Astrocyte (in vitro differentiated cells and primary cell): ENCODE data around the gene FBXL19. TPM values are rescaled to one million over a fixed set of nuclear protein-coding genes. Genes with fewer than 3 reads are reported as not detected.

Source experiments
- DNase-seq: peaks from one replicate; pipeline ENCODE4 v3.0.0-alpha.2; 2010; ENCODE audit warnings: low read depth
- FAIRE-seq: peaks from 2 replicates; lab custom pipeline; 2011; peaks lifted over from hg19 to GRCh38; lab: Jason Lieb, UNC
- H2AFZ ChIP-seq: 2 replicates; pipeline ENCODE4 v1.6.0; 2012; ENCODE audit warnings: low read depth, low read length, inconsistent platforms
- H3K27ac ChIP-seq: 2 replicates; pipeline ENCODE4 v1.5.1; 2011; ENCODE audit warnings: low read depth, low read length, inconsistent platforms
- H3K27me3 ChIP-seq: 2 replicates; pipeline ENCODE4 v1.6.0; 2011; ENCODE audit warnings: low read length, inconsistent platforms; ENCODE audit not compliant: insufficient read depth
- H3K36me3 ChIP-seq: 2 replicates; pipeline ENCODE4 v1.5.1; 2011; ENCODE audit warnings: low read length, inconsistent platforms; ENCODE audit not compliant: insufficient read depth
- H3K4me1 ChIP-seq: 2 replicates; pipeline ENCODE4 v1.5.1; 2011; ENCODE audit warnings: low read length, inconsistent platforms; ENCODE audit not compliant: insufficient read depth
- H3K4me2 ChIP-seq: 2 replicates; pipeline ENCODE4 v1.6.0; 2012; ENCODE audit warnings: low read length, inconsistent platforms
- H3K4me3 ChIP-seq: 2 replicates; pipeline ENCODE4 v1.5.1; 2011; ENCODE audit warnings: low read depth, mild to moderate bottlenecking, low read length, inconsistent platforms; ENCODE audit not compliant: insufficient read depth
- H3K79me2 ChIP-seq: 2 replicates; pipeline ENCODE4 v1.6.0; 2012; ENCODE audit warnings: mild to moderate bottlenecking, low read length, inconsistent platforms; ENCODE audit not compliant: insufficient read depth
- H3K9ac ChIP-seq: 2 replicates; pipeline ENCODE4 v1.6.0; 2012; ENCODE audit warnings: mild to moderate bottlenecking, low read length, inconsistent platforms
- H3K9me3 ChIP-seq: 2 replicates; pipeline ENCODE4 v1.5.1; 2012; ENCODE audit warnings: low read depth, mild to moderate bottlenecking, low read length, inconsistent platforms; ENCODE audit not compliant: insufficient read depth
- H4K20me1 ChIP-seq: 2 replicates; pipeline ENCODE4 v1.6.0; 2012; ENCODE audit warnings: low read length, inconsistent platforms; ENCODE audit not compliant: insufficient read depth
- H3K27ac Mint-ChIP-seq: one replicate; pipeline ENCODE4 v1.8.0; 2021; ENCODE audit warnings: mild to moderate bottlenecking, mixed read lengths; ENCODE audit not compliant: unreplicated experiment
- H3K27me3 Mint-ChIP-seq: one replicate; pipeline ENCODE4 v1.8.0; 2021; ENCODE audit warnings: low read depth, mixed read lengths; ENCODE audit not compliant: unreplicated experiment
- H3K36me3 Mint-ChIP-seq: one replicate; pipeline ENCODE4 v1.8.0; 2021; ENCODE audit warnings: low read depth, mixed read lengths; ENCODE audit not compliant: unreplicated experiment
- H3K4me1 Mint-ChIP-seq: one replicate; pipeline ENCODE4 v1.8.0; 2021; ENCODE audit warnings: low read depth, mixed read lengths; ENCODE audit not compliant: unreplicated experiment
- H3K4me3 Mint-ChIP-seq: one replicate; pipeline ENCODE4 v1.8.0; 2021; ENCODE audit warnings: mild to moderate bottlenecking, moderate library complexity, mixed read lengths; ENCODE audit not compliant: unreplicated experiment
- H3K9me3 Mint-ChIP-seq: one replicate; pipeline ENCODE4 v1.8.0; 2021; ENCODE audit warnings: mild to moderate bottlenecking, mixed read lengths; ENCODE audit not compliant: unreplicated experiment
- CTCF ChIP-seq: IDR thresholded peaks from 2 replicates; pipeline ENCODE4 v1.5.1; 2011; ENCODE audit warnings: low read depth, mild to moderate bottlenecking, inconsistent platforms, low read length, moderate library complexity; ENCODE audit not compliant: insufficient read depth
- EZH2 ChIP-seq: IDR thresholded peaks from 2 replicates; pipeline ENCODE4 v1.6.1; 2012; ENCODE audit warnings: mild to moderate bottlenecking, low read length, inconsistent platforms; ENCODE audit not compliant: insufficient read depth
- total RNA-seq: library from RNA; stranded (reverse); gene quantifications from 2 replicates; pipeline ENCODE4 v1.2.1, GENCODE V29; 2021

FBXL19 gene
- total RNA-seq, 1 donor from 2014 or later: 42.5 TPM

GRCh38 chr16:30961384-30961783, 38.0 kb downstream of the FBXL19 start:
- H3K9ac ChIP-seq: no peak overlapping the region
- H2AFZ ChIP-seq: no peak overlapping the region
- Mint-ChIP-seq H3K9me3 (no peaks in the 10 kb centered on the region), H3K27me3 (no peaks in the 10 kb centered on the region), H3K27ac (no peak overlapping the region), H3K36me3 (peaks cover 19% of the 10 kb centered on the region), H3K4me1 (peaks cover 4% of the 10 kb centered on the region), H3K4me3 (no peak overlapping the region)
- H3K9me3 ChIP-seq: no peaks in the 10 kb centered on the region
- H3K4me3 ChIP-seq: no peak overlapping the region
- FAIRE-seq (no peak), DNase-seq (no peak)
- TF ChIP-seq EZH2 (no peak), CTCF (no peak)
- H3K27ac ChIP-seq: no peak overlapping the region
- peaks cover 26% of the 10 kb centered on the region for H3K79me2 ChIP-seq
- H3K36me3 ChIP-seq: peaks cover 43% of the 10 kb centered on the region
- H3K27me3 ChIP-seq: no peaks in the 10 kb centered on the region
- peaks cover 33% of the 10 kb centered on the region for H4K20me1 ChIP-seq
- H3K4me1 ChIP-seq: peaks cover 6% of the 10 kb centered on the region
- no peak overlapping the region for H3K4me2 ChIP-seq

- H3K9me3 Mint-ChIP-seq: no peaks in the 10 kb centered on the region
- Histone ChIP-seq H4K20me1 (peaks cover 28% of the 10 kb centered on the region), H3K4me1 (peaks cover under 1% of the 10 kb centered on the region), H3K79me2 (peaks cover 18% of the 10 kb centered on the region), H3K27me3 (no peaks in the 10 kb centered on the region), H3K27ac (no peak overlapping the region), H3K4me3 (no peak overlapping the region), H3K36me3 (peaks cover 45% of the 10 kb centered on the region), H3K9ac (no peak overlapping the region), H2AFZ (no peak overlapping the region), H3K4me2 (no peak overlapping the region), H3K9me3 (no peaks in the 10 kb centered on the region)
- H3K4me1 Mint-ChIP-seq: peaks cover 3% of the 10 kb centered on the region
- no peaks in the 10 kb centered on the region for H3K27me3 Mint-ChIP-seq
- H3K27ac Mint-ChIP-seq: no peak overlapping the region
- FAIRE-seq (no peak), DNase-seq (no peak)
- H3K36me3 Mint-ChIP-seq: peaks cover 22% of the 10 kb centered on the region
- no peak overlapping the region for H3K4me3 Mint-ChIP-seq
- no peak for TF ChIP-seq CTCF
- TF ChIP-seq EZH2: no peak
Measured at GRCh38 chr16:30963925-30964511, 40.6 kb downstream of the FBXL19 start.

DNA sequence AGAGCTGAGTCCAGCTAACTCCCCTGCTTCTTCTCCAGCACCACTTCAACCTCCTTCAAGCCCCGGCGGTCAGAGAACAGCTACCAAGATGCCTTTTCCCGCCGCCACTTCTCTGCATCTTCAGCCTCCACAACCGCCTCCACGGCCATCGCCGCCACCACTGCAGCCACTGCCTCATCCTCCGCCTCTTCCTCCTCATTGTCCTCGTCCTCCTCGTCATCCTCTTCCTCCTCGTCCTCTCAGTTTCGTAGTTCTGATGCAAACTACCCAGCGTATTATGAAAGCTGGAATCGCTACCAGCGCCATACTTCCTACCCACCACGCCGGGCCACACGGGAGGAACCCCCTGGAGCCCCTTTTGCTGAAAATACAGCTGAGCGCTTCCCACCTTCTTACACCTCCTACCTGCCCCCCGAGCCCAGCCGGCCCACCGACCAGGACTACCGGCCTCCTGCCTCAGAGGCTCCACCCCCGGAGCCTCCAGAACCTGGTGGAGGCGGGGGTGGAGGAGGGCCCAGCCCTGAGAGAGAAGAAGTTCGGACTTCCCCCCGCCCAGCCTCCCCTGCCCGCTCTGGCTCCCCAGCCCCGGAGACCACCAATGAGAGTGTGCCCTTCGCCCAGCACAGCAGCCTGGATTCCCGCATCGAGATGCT, 41.3 kb downstream of the FBXL19 start:
- Mint-ChIP-seq H3K27me3 (no peaks in the 10 kb centered on the region), H3K4me3 (no peak overlapping the region), H3K36me3 (peaks cover 22% of the 10 kb centered on the region), H3K4me1 (peaks cover 1% of the 10 kb centered on the region), H3K27ac (no peak overlapping the region), H3K9me3 (no peaks in the 10 kb centered on the region)
- TF ChIP-seq CTCF: no peak
- no peak for TF ChIP-seq EZH2
- no peaks in the 10 kb centered on the region for H3K9me3 ChIP-seq
- no peak overlapping the region for H3K4me2 ChIP-seq
- H3K27ac ChIP-seq: no peak overlapping the region
- no peak overlapping the region for H2AFZ ChIP-seq
- H3K4me3 ChIP-seq: no peak overlapping the region
- no peaks in the 10 kb centered on the region for H3K27me3 ChIP-seq
- H3K9ac ChIP-seq: no peak overlapping the region
- peaks cover 43% of the 10 kb centered on the region for H3K36me3 ChIP-seq
- FAIRE-seq (no peak), DNase-seq (no peak)
- H3K79me2 ChIP-seq: peaks cover 12% of the 10 kb centered on the region
- H3K4me1 ChIP-seq: no peaks in the 10 kb centered on the region
- H4K20me1 ChIP-seq: peaks cover 21% of the 10 kb centered on the region
